Keratinocyte (primary cell): Measurements from ENCODE around the gene TEX22. TPM values are rescaled to one million over a fixed set of nuclear protein-coding genes. Genes with fewer than 3 reads are reported as not detected.

Source experiments
- DNase-seq: peaks from one replicate; pipeline ENCODE4 v3.0.0-alpha.2; 2011; ENCODE audit warnings: low read depth, missing footprints, low spot score
- FAIRE-seq: peaks from 2 replicates; lab custom pipeline; 2011; peaks lifted over from hg19 to GRCh38; lab: Jason Lieb, UNC
- H2AFZ ChIP-seq: 2 replicates; pipeline ENCODE4 v1.6.0; 2012; ENCODE audit warnings: low read length, control low read depth, inconsistent platforms; ENCODE audit not compliant: control insufficient read depth
- H3K27ac ChIP-seq: 2 replicates; pipeline ENCODE4 v1.5.1; 2011; ENCODE audit warnings: low read length; ENCODE audit not compliant: control insufficient read depth, insufficient read depth
- H3K27me3 ChIP-seq: 3 replicates; pipeline ENCODE4 v1.6.0; 2011; ENCODE audit warnings: low read length; ENCODE audit not compliant: control insufficient read depth, insufficient read depth; ENCODE audit errors: extremely low read depth
- H3K36me3 ChIP-seq, 2 experiments: 2 replicates in 1 of 2; 3 replicates in 1 of 2; pipeline ENCODE4 v1.5.1; 2011; ENCODE audit warnings: low read length in 2 of 2, mild to moderate bottlenecking in 1 of 2; ENCODE audit not compliant: control insufficient read depth in 2 of 2, insufficient read depth in 2 of 2; ENCODE audit errors: extremely low read depth in 1 of 2
- H3K4me1 ChIP-seq: 3 replicates; pipeline ENCODE4 v1.5.1; 2011; ENCODE audit warnings: low read length; ENCODE audit not compliant: control insufficient read depth, insufficient read depth; ENCODE audit errors: extremely low read depth
- H3K4me2 ChIP-seq: 3 replicates; pipeline ENCODE4 v1.6.0; 2011; ENCODE audit warnings: low read depth, low read length; ENCODE audit not compliant: control insufficient read depth, insufficient read depth; ENCODE audit errors: extremely low read depth
- H3K4me3 ChIP-seq, 3 experiments: fragments of 200-600 bp in 1 of 3; sonication (generic) in 1 of 3; 2 replicates in 2 of 3; 3 replicates in 1 of 3; pipeline ENCODE4 v1.5.1; 2011 to 2016; ENCODE audit warnings: low read length in 3 of 3, mild to moderate bottlenecking in 3 of 3, control low read depth in 2 of 3, inconsistent platforms in 1 of 3, low read depth in 1 of 3, mixed read lengths in 1 of 3, mixed run types in 1 of 3, moderate library complexity in 1 of 3; ENCODE audit not compliant: control insufficient read depth in 2 of 3, insufficient read depth in 2 of 3; ENCODE audit errors: extremely low read depth in 1 of 3
- H3K79me2 ChIP-seq: 2 replicates; pipeline ENCODE4 v1.6.0; 2012; ENCODE audit warnings: low read length; ENCODE audit not compliant: control insufficient read depth, insufficient read depth
- H3K9ac ChIP-seq: 3 replicates; pipeline ENCODE4 v1.6.0; 2011; ENCODE audit warnings: low read length; ENCODE audit not compliant: control insufficient read depth, insufficient read depth; ENCODE audit errors: extremely low read depth
- H3K9me1 ChIP-seq: 3 replicates; pipeline ENCODE4 v1.6.0; 2011; ENCODE audit warnings: low read length; ENCODE audit not compliant: control insufficient read depth, insufficient read depth; ENCODE audit errors: extremely low read depth
- H3K9me3 ChIP-seq: 2 replicates; pipeline ENCODE4 v1.5.1; 2012; ENCODE audit warnings: low read depth, low read length; ENCODE audit not compliant: control insufficient read depth
- H4K20me1 ChIP-seq: 3 replicates; pipeline ENCODE4 v1.6.0; 2011; ENCODE audit warnings: low read length; ENCODE audit not compliant: control insufficient read depth, insufficient read depth; ENCODE audit errors: extremely low read depth
- CTCF ChIP-seq, 3 experiments: IDR thresholded peaks in 1 of 3; conservative IDR thresholded peaks in 1 of 3; optimal IDR thresholded peaks in 1 of 3; 2 replicates in 2 of 3; 3 replicates in 1 of 3; pipeline versions ENCODE3 to v1.5.1; 2011; ENCODE audit warnings: low read length in 3 of 3, mild to moderate bottlenecking in 3 of 3, moderate library complexity in 2 of 3, control low read depth in 1 of 3, inconsistent platforms in 1 of 3; ENCODE audit not compliant: insufficient read depth in 2 of 3; ENCODE audit errors: extremely low read depth in 1 of 3
- EZH2 ChIP-seq: IDR thresholded peaks from one replicate; pipeline ENCODE4 v1.6.1; 2012; ENCODE audit warnings: inconsistent platforms, mild to moderate bottlenecking, low read length, moderate library complexity
- dilution Hi-C: fragments of 300-500 bp; cut with MboI; formaldehyde crosslinking; loops from one replicate; pipeline ENCODE4 v1.7.0; 2020; ENCODE audit warnings: low sequenced_read_pairs; ENCODE audit not compliant: extremely low pct_ligation_motif_present
- polyA plus RNA-seq, 5 experiments: library from polyadenylated mRNA; depleted of rRNA in 3 of 5; stranded (reverse) in 3 of 5; stranded (forward) in 1 of 5; unstranded in 1 of 5; fragments of >200 nt; gene quantifications; 1 replicate in 1 of 5; 2 replicates in 3 of 5; 3 replicates in 1 of 5; pipeline versions ENCODE4 v1.2.1 to v1.2.3, GENCODE V29; 2011 to 2012; ENCODE audit warnings: missing spikeins in 2 of 5, low read depth in 1 of 5, low replicate concordance in 1 of 5

The TEX22 gene
- polyA plus RNA-seq, 1 donor (not counting 4 experiments of a cell fraction or from before 2014, with no cell fraction given) = 0.03 TPM

GRCh38 chr14:105421723-105422615 is 23.6 kb downstream of the TEX22 start:
- H3K9me3 ChIP-seq = no peaks in the 10 kb centered on the region
- TF ChIP-seq EZH2 = no peak
- no peak for TF ChIP-seq CTCF (optimal IDR thresholded peaks at IDR 0.05 in 1 of 3, IDR thresholded peaks at IDR 0.05 in 1 of 3, conservative IDR thresholded peaks at IDR 0.05 in 1 of 3; ENCODE audit: extremely low read depth in 1 of 3, insufficient read depth in 2 of 3, low read length in 3 of 3)
- H3K9me1 ChIP-seq = no peaks in the 10 kb centered on the region
- H3K4me2 ChIP-seq = peak overlapping the region; percentile 81
- H4K20me1 ChIP-seq = peaks cover 12% of the 10 kb centered on the region
- peaks cover 11 to 14% of the 10 kb centered on the region in 2 experiments for H3K36me3 ChIP-seq
- H3K4me3 ChIP-seq = no peak overlapping the region
- dilution Hi-C loops = no loop called here
- H3K9ac ChIP-seq = peak overlapping the region; percentile 83
- no peak overlapping the region for H3K27ac ChIP-seq
- no peak for DNase-seq
- no peak for FAIRE-seq
- H2AFZ ChIP-seq = no peak overlapping the region
- H3K4me1 ChIP-seq = peaks cover 10% of the 10 kb centered on the region
- H3K27me3 ChIP-seq = no peaks in the 10 kb centered on the region
- peaks cover 67% of the 10 kb centered on the region for H3K79me2 ChIP-seq

- peaks cover 75% of the 10 kb centered on the region for H3K79me2 ChIP-seq
- peaks cover 11 to 21% of the 10 kb centered on the region in 2 experiments for H3K36me3 ChIP-seq
- no peak overlapping the region for H3K4me3 ChIP-seq
- dilution Hi-C loops = no loop called here
- H3K9me1 ChIP-seq = no peaks in the 10 kb centered on the region
- no peaks in the 10 kb centered on the region for H3K9me3 ChIP-seq
- TF ChIP-seq EZH2 (no peak), CTCF (optimal IDR thresholded peaks at IDR 0.05 in 1 of 3, IDR thresholded peaks at IDR 0.05 in 1 of 3, conservative IDR thresholded peaks at IDR 0.05 in 1 of 3; ENCODE audit: extremely low read depth in 1 of 3, insufficient read depth in 2 of 3, low read length in 3 of 3) (no peak)
- H3K27me3 ChIP-seq = no peaks in the 10 kb centered on the region
- DNase-seq = no peak
- no peak overlapping the region for H3K4me2 ChIP-seq
- no peak overlapping the region for H3K27ac ChIP-seq
- peaks cover 13% of the 10 kb centered on the region for H4K20me1 ChIP-seq
- no peak for FAIRE-seq
- H3K4me1 ChIP-seq = peaks cover 10% of the 10 kb centered on the region
- no peak overlapping the region for H3K9ac ChIP-seq
- no peak overlapping the region for H2AFZ ChIP-seq
Observed at GRCh38 chr14:105422695-105423487, 24.6 kb downstream of the TEX22 start.
